ENCODE data around the gene FGF5.
A peak's percentile ranks its signal among the peaks of the same experiment; 100 is the strongest.

FGF5 gene

GRCh38 chr4:80266253-80266901 lies at the start of gene FGF5:
TSS of gene FGF5 (plus strand) at chr4:80266664. CDS start at chr4:80266825, 161 bp downstream.
- peak within 1 kb of the TSS; percentile 91 for H3K4me3 ChIP-seq (ENCODE audit: control insufficient read depth, low read depth, low read length)
- no peak for TF ChIP-seq CTCF (conservative IDR thresholded peaks at IDR 0.05; ENCODE audit: control insufficient read depth, insufficient read depth, low read depth, low read length)
- peak; percentile 90 for DNase-seq (ENCODE audit: low read depth)

- no peak overlapping the region for H3K4me3 ChIP-seq (ENCODE audit: control insufficient read depth, low read depth, low read length)
- peak; percentile 26 for DNase-seq (ENCODE audit: low read depth)
- TF ChIP-seq CTCF (conservative IDR thresholded peaks at IDR 0.05; ENCODE audit: control insufficient read depth, insufficient read depth, low read depth, low read length): no peak
These were observed 47.0 kb upstream of the FGF5 start for GRCh38 chr4:80219301-80220025.

- no peak for TF ChIP-seq CTCF (conservative IDR thresholded peaks at IDR 0.05; ENCODE audit: control insufficient read depth, insufficient read depth, low read depth, low read length)
- no peak overlapping the region for H3K4me3 ChIP-seq (ENCODE audit: control insufficient read depth, low read depth, low read length)
- no peak for DNase-seq (ENCODE audit: low read depth)
These were observed 45.8 kb upstream of the FGF5 start for GRCh38 chr4:80220711-80221110.

GRCh38 chr4:80221161-80221560 lies 45.3 kb upstream of the FGF5 start:
- peak; percentile 65 for DNase-seq (ENCODE audit: low read depth)
- TF ChIP-seq CTCF (conservative IDR thresholded peaks at IDR 0.05; ENCODE audit: control insufficient read depth, insufficient read depth, low read depth, low read length): peak; percentile 56
- H3K4me3 ChIP-seq (ENCODE audit: control insufficient read depth, low read depth, low read length): no peak overlapping the region

- no peak overlapping the region for H3K4me3 ChIP-seq (ENCODE audit: control insufficient read depth, low read depth, low read length)
- TF ChIP-seq CTCF (conservative IDR thresholded peaks at IDR 0.05; ENCODE audit: control insufficient read depth, insufficient read depth, low read depth, low read length): no peak
- DNase-seq (ENCODE audit: low read depth): peak; percentile 61
These were observed 40.9 kb upstream of the FGF5 start for GRCh38 chr4:80225595-80225994.

- no peak overlapping the region for H3K4me3 ChIP-seq (ENCODE audit: control insufficient read depth, low read depth, low read length)
- no peak for TF ChIP-seq CTCF (conservative IDR thresholded peaks at IDR 0.05; ENCODE audit: control insufficient read depth, insufficient read depth, low read depth, low read length)
- peak; percentile 50 for DNase-seq (ENCODE audit: low read depth)
These were observed 40.4 kb upstream of the FGF5 start for GRCh38 chr4:80226094-80226493.

All from fibroblast of mammary gland (primary cell).